Liver (tissue), 9 donors: ENCODE data around the gene TOMM70. TPM values are rescaled to one million over a fixed set of nuclear protein-coding genes. Genes with fewer than 3 reads are reported as not detected.

Source experiments
- DNase-seq: peaks from one replicate; pipeline ENCODE4 v3.0.0-alpha.2; 2017; ENCODE audit warnings: low spot score
- H3K27ac ChIP-seq, 2 donors: one replicate each; pipeline ENCODE4 v1.7.0; 2013; ENCODE audit warnings: inconsistent platforms in 2 of 2, low read length in 2 of 2, control low read depth in 1 of 2, low read depth in 1 of 2, mild to moderate bottlenecking in 1 of 2
- H3K27me3 ChIP-seq, 4 donors: one replicate each; pipeline versions ENCODE4 v1.6.1 to v1.7.0; 2013; ENCODE audit warnings: low read length in 3 of 4, inconsistent platforms in 1 of 4, mild to moderate bottlenecking in 1 of 4, moderate library complexity in 1 of 4; ENCODE audit not compliant: control insufficient read depth in 4 of 4, insufficient read depth in 4 of 4
- H3K36me3 ChIP-seq, 4 donors: one replicate each; pipeline versions ENCODE4 v1.6.1 to v1.7.0; 2013; ENCODE audit warnings: low read length in 3 of 4, mild to moderate bottlenecking in 3 of 4, low read depth in 1 of 4, moderate library complexity in 1 of 4; ENCODE audit not compliant: control insufficient read depth in 4 of 4, insufficient read depth in 3 of 4
- H3K4me1 ChIP-seq, 4 donors: one replicate each; pipeline versions ENCODE4 v1.6.1 to v1.7.0; 2013; ENCODE audit warnings: low read length in 3 of 4, mild to moderate bottlenecking in 3 of 4, moderate library complexity in 1 of 4; ENCODE audit not compliant: control insufficient read depth in 4 of 4, insufficient read depth in 4 of 4
- H3K4me3 ChIP-seq, 3 donors: one replicate each; pipeline versions ENCODE4 v1.6.1 to v1.7.0; 2013; ENCODE audit warnings: low read length in 3 of 3, control low read depth in 1 of 3, low read depth in 1 of 3, mild to moderate bottlenecking in 1 of 3
- H3K9ac ChIP-seq, 2 donors: one replicate each; pipeline ENCODE4 v1.7.0; 2013; ENCODE audit warnings: low read length in 2 of 2, mild to moderate bottlenecking in 2 of 2, moderate library complexity in 2 of 2, control low read depth in 1 of 2, low read depth in 1 of 2
- H3K9me3 ChIP-seq, 4 donors: one replicate each; pipeline versions ENCODE4 v1.6.1 to v1.7.0; 2013; ENCODE audit warnings: low read length in 3 of 4; ENCODE audit not compliant: control insufficient read depth in 4 of 4
- EGR1 ChIP-seq, 2 donors: IDR thresholded peaks; 2 replicates each; pipeline ENCODE4 v1.6.1; 2016 to 2018; ENCODE audit warnings: antibody characterized with exemption in 2 of 2, low read depth in 2 of 2
- FOXA1 ChIP-seq: IDR thresholded peaks from 2 replicates; pipeline ENCODE4 v1.6.1; 2016; ENCODE audit warnings: antibody characterized with exemption
- FOXA2 ChIP-seq: IDR thresholded peaks from 2 replicates; pipeline ENCODE4 v1.6.1; 2016; ENCODE audit warnings: antibody characterized with exemption
- GABPA ChIP-seq, 2 donors: IDR thresholded peaks in 1 of 2; conservative IDR thresholded peaks in 1 of 2; 2 replicates each; pipeline ENCODE4 v1.6.1; 2016; ENCODE audit warnings: antibody characterized with exemption in 2 of 2, mild to moderate bottlenecking in 1 of 2, moderate library complexity in 1 of 2
- HNF4A ChIP-seq, 2 donors: conservative IDR thresholded peaks; 2 replicates each; pipeline ENCODE4 v1.6.1; 2016; ENCODE audit warnings: antibody characterized with exemption in 2 of 2, mild to moderate bottlenecking in 2 of 2
- HNF4G ChIP-seq: IDR thresholded peaks from 2 replicates; pipeline ENCODE4 v1.6.1; 2016; ENCODE audit warnings: antibody characterized with exemption
- JUND ChIP-seq, 2 donors: IDR thresholded peaks; 2 replicates each; pipeline ENCODE4 v1.6.1; 2016; ENCODE audit warnings: antibody characterized with exemption in 2 of 2
- RAD21 ChIP-seq, 2 donors: IDR thresholded peaks; 2 replicates each; pipeline ENCODE4 v1.6.1; 2016; ENCODE audit warnings: antibody characterized with exemption in 2 of 2, mild to moderate bottlenecking in 2 of 2
- SP1 ChIP-seq: IDR thresholded peaks from 2 replicates; pipeline ENCODE4 v1.6.1; 2018; ENCODE audit warnings: antibody characterized with exemption, mild to moderate bottlenecking
- TAF1 ChIP-seq: conservative IDR thresholded peaks from 2 replicates; pipeline ENCODE4 v1.6.1; 2016; ENCODE audit warnings: antibody characterized with exemption, mild to moderate bottlenecking
- YY1 ChIP-seq: IDR thresholded peaks from 2 replicates; pipeline ENCODE4 v1.6.1; 2016; ENCODE audit warnings: antibody characterized with exemption, mild to moderate bottlenecking
- WGBS: extraction: QIAGEN DNeasy Blood & Tissue Kit; methylation state at CpG from one replicate; pipeline ENCODE4 v1.1.7; 2013; 5-methylcytosine and 5-hydroxymethylcytosine counted together
- polyA plus RNA-seq, 2 donors: library from polyadenylated mRNA; stranded (reverse) in 1 of 2; unstranded in 1 of 2; fragments of 200-250 nt in 1 of 2; fragments of >200 nt in 1 of 2; fragmentation: Nextera tagmentation in 1 of 2; extraction: Ambion mirVana in 1 of 2; gene quantifications; one replicate each; pipeline versions ENCODE4 v1.2.1 to v1.2.3, GENCODE V29; 2013 to 2015
- total RNA-seq, 2 donors: library from RNA; depleted of rRNA; stranded (reverse); fragments of >200 nt; gene quantifications; one replicate each; pipeline ENCODE4 v1.2.3, GENCODE V29; 2014
- TF ChIP-seq, protein P1 (sequence below): IDR thresholded peaks from 2 replicates; pipeline ENCODE4 v1.6.1; 2016; ENCODE audit warnings: antibody characterized with exemption, mild to moderate bottlenecking
- TF ChIP-seq, protein P2 (sequence below): IDR thresholded peaks from 2 replicates; pipeline ENCODE4 v1.6.1; 2016; ENCODE audit warnings: antibody characterized with exemption
- donor health status: healthy.
- donor health status: healthy.
- donor health status: healthy.
- donor health status: healthy.
- donor health status: healthy.

TOMM70 gene
- total and polyA plus RNA-seq, 4 donors, result 16.7 to 55.8 (median 32.6) TPM

DNA sequence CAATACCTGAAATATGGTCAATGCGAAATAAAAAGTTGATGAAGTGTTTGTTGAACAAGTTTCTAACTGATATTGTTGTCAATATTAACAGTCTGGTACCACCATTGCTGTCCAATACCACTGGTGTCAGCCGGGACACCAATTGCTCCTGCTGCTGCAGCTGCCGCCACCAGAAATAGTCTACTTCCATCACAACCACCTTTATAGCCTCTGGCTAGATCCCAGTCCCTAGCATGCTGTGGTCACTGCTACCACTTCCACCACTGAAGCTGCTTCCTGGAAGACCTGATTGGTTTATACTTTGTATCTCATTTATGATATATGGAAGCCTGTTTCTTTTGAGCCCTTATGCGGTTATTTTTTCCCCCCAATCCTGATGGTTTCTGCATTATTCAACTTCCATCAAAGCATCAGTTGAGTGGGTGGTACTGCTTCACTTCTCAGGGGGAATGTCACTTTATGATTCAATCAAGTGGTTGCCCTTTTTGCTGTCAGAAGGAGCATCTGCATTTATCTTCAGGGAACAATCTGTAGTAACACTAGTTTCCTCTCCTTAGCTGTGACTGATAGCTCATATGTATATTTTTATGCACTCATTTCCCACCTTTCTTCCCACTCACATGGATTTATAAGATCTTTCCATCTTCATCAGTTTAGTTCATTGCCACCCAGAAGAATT lies 12.2 kb upstream of the TOMM70 start (continued):
- TF ChIP-seq SP1 (no peak), FOXA2 (no peak), YY1 (no peak)

DNA sequence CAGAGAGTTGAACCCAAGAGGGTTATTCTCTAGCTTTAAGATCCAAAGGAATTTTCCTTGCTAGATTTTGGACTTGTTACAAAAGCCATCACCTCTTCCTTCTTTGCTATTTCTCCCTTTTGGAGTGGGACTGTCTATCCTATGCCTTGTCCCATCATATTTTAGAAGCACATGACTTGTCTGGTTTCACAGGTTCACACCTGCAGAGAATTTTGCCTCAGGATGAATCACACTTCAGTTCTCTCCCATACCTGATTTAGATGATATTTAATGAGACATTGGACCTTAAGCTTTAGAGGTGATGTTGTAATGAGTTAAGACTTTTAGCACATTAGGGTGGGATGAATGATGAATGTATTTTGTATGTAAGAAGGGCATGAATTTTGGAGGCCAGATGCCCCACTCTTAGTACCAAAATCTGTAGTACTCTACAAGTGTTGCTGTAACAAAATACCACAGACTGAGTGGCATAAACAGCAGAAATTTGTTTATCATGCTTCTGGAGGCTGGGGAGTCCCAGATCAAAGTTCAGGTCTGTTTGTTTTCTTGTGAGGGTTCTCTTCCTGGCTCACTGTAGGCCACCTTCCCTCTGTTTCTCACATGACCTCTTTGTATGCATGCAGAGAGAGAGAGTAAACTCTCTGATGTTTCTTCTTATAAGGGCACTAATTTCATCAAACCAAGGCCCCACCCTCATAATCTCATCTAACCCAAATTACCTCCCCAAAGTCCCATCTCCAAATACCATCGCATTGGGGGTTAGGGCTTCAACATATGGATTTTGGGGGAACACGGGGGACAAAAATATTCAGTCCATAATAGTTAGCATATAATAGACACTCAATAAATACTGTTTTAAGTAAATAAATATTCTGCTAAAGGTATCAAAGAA lies 10.4 kb upstream of the TOMM70 start:
- H3K9ac ChIP-seq, result no peak overlapping the region
- H3K4me3 ChIP-seq, result no peak overlapping the region
- peaks cover 0 to 1% (median 0%) of the 10 kb centered on the region in 4 donors for H3K9me3 ChIP-seq
- peaks cover under 1 to 6% (median 4%) of the 10 kb centered on the region in 4 donors for H3K4me1 ChIP-seq
- no peak for DNase-seq
- H3K27me3 ChIP-seq, result no peaks in the 10 kb centered on the region
- 96% methylated on average over 2 of the region's 2 CpGs for WGBS
- H3K27ac ChIP-seq, result no peak overlapping the region
- H3K36me3 ChIP-seq, result peaks cover 0 to 4% (median 3%) of the 10 kb centered on the region in 4 donors
- TF ChIP-seq HNF4A (conservative IDR thresholded peaks at IDR 0.05) (peak; percentile 23 to 28), YY1 (no peak)

DNA sequence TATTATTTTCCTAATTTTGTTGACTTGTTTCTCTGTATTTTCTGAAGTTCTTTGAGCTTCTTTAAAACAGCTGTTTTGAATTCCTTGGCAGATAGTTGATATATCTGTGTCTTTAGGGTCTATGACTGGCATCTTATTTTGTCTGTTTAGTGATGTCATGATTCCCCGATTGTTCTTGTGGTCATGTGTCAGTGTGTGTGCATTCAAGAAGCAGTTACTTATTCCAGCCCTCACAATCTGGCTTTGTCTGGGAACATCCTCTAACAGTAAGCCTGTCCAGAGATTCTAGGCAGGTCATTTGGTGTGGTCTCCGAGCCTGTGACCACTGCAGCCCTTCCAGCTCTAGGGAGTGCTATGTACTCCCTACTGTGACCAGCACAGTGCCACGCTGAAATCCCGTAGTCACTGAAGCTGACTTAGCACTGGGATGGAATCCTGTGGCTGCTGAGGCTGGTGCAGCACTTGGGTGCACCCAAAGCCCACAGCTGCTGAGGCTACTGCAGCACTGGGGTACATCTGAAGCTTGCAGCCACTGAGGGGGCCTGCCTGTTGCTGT lies 7.2 kb upstream of the TOMM70 start:
- WGBS, result 91% methylated on average over 4 of the region's 4 CpGs
- Histone ChIP-seq H3K4me1 (peaks cover 2 to 16% (median 12%) of the 10 kb centered on the region in 4 donors), H3K9ac (no peak overlapping the region), H3K36me3 (peaks cover 0 to 4% (median 3%) of the 10 kb centered on the region in 4 donors), H3K9me3 (peaks cover 0 to 1% (median 0%) of the 10 kb centered on the region in 4 donors), H3K27me3 (no peaks in the 10 kb centered on the region), H3K4me3 (no peak overlapping the region), H3K27ac (no peak overlapping the region)
- TF ChIP-seq, protein P1, sequence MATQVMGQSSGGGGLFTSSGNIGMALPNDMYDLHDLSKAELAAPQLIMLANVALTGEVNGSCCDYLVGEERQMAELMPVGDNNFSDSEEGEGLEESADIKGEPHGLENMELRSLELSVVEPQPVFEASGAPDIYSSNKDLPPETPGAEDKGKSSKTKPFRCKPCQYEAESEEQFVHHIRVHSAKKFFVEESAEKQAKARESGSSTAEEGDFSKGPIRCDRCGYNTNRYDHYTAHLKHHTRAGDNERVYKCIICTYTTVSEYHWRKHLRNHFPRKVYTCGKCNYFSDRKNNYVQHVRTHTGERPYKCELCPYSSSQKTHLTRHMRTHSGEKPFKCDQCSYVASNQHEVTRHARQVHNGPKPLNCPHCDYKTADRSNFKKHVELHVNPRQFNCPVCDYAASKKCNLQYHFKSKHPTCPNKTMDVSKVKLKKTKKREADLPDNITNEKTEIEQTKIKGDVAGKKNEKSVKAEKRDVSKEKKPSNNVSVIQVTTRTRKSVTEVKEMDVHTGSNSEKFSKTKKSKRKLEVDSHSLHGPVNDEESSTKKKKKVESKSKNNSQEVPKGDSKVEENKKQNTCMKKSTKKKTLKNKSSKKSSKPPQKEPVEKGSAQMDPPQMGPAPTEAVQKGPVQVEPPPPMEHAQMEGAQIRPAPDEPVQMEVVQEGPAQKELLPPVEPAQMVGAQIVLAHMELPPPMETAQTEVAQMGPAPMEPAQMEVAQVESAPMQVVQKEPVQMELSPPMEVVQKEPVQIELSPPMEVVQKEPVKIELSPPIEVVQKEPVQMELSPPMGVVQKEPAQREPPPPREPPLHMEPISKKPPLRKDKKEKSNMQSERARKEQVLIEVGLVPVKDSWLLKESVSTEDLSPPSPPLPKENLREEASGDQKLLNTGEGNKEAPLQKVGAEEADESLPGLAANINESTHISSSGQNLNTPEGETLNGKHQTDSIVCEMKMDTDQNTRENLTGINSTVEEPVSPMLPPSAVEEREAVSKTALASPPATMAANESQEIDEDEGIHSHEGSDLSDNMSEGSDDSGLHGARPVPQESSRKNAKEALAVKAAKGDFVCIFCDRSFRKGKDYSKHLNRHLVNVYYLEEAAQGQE, result no peak
- TF ChIP-seq HNF4A (conservative IDR thresholded peaks at IDR 0.05) (no peak), YY1 (no peak), EGR1 (IDR thresholded peaks at IDR 0.05; ENCODE audit: low read depth in 2 of 2) (no peak)
- TF ChIP-seq, protein P2, sequence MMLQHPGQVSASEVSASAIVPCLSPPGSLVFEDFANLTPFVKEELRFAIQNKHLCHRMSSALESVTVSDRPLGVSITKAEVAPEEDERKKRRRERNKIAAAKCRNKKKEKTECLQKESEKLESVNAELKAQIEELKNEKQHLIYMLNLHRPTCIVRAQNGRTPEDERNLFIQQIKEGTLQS, result no peak
- DNase-seq, result no peak

DNA sequence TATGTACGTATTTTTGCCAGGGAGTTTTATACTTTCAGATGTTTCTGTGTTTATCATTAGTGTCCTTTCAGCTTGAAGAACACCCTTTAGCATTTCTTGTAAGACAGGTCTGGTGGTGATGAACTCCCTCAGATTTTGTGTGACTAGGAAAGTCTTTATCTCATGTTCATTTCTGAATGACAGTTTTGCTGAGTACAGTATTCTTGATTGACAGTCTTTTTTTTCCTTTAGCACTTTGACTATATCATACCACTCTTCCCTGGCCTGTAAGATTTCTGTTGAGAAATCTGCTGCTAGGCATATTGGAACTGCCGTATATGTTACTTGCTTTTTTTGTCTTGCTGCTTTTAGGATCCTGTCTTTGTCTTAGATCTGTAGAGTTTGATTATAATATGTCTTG lies 6.3 kb upstream of the TOMM70 start:
- Histone ChIP-seq H3K4me1 (peaks cover 2 to 16% (median 12%) of the 10 kb centered on the region in 4 donors), H3K27me3 (no peaks in the 10 kb centered on the region), H3K9me3 (peaks cover 0 to 1% (median 0%) of the 10 kb centered on the region in 4 donors), H3K9ac (no peak overlapping the region), H3K36me3 (peaks cover 0 to 4% (median 2%) of the 10 kb centered on the region in 4 donors), H3K4me3 (no peak overlapping the region), H3K27ac (no peak overlapping the region)
- WGBS, result 98% methylated on average over 2 of the region's 2 CpGs
- DNase-seq, result no peak
- TF ChIP-seq TAF1 (no peak), RAD21 (IDR thresholded peaks at IDR 0.05) (no peak), HNF4G (no peak), JUND (IDR thresholded peaks at IDR 0.05) (no peak), EGR1 (IDR thresholded peaks at IDR 0.05; ENCODE audit: low read depth in 2 of 2) (no peak), GABPA (IDR thresholded peaks at IDR 0.05 in 1 of 2, conservative IDR thresholded peaks at IDR 0.05 in 1 of 2) (no peak), FOXA2 (no peak), FOXA1 (no peak)
- TF ChIP-seq, protein P1, result no peak
